HL-60 (cell line): Measurements from ENCODE around the gene FGD5.

Experiments
- DNase-seq, 2 experiments: peaks; one replicate each; pipeline ENCODE4 v3.0.0-alpha.2; 2010 to 2020; ENCODE audit warnings: low read depth in 1 of 2, low spot score in 1 of 2
- H3K27ac ChIP-seq: fragments of 250-450 bp; sonication (Bioruptor Pico); replicated peaks from 2 replicates; pipeline ENCODE4 v1.5.1; 2020; ENCODE audit warnings: mild to moderate bottlenecking, moderate library complexity
- H3K27me3 ChIP-seq: fragments of 250-450 bp; sonication (Bioruptor Pico); 2 replicates; pipeline ENCODE4 v1.5.1; 2021; ENCODE audit warnings: mild to moderate bottlenecking, moderate library complexity; ENCODE audit not compliant: insufficient read depth, poor library complexity, severe bottlenecking
- H3K4me3 ChIP-seq: replicated peaks from 2 replicates; pipeline ENCODE4 v1.5.1; 2011; ENCODE audit warnings: mild to moderate bottlenecking, control low read depth, low read length; ENCODE audit not compliant: insufficient read depth
- CTCF ChIP-seq: IDR thresholded peaks from one replicate; pipeline ENCODE4 v1.5.1; 2011; ENCODE audit warnings: low read length, control low read depth, inconsistent platforms; ENCODE audit not compliant: insufficient read depth
- GABPA ChIP-seq: IDR thresholded peaks from 2 replicates; pipeline ENCODE4 v1.6.1; 2012; ENCODE audit warnings: low read depth
- POLR2AphosphoS5 ChIP-seq: IDR thresholded peaks from 2 replicates; pipeline ENCODE4 v1.6.1; 2012; ENCODE audit warnings: low read depth
- REST ChIP-seq: IDR thresholded peaks from 2 replicates; pipeline ENCODE4 v1.6.1; 2012; ENCODE audit warnings: low read depth; ENCODE audit not compliant: insufficient replicate concordance
- SPI1 ChIP-seq: IDR thresholded peaks from 2 replicates; pipeline ENCODE4 v1.6.1; 2012; ENCODE audit warnings: low read depth, mild to moderate bottlenecking, borderline replicate concordance

FGD5 gene

GRCh38 chr3:14889943-14890342, 71.2 kb downstream of the FGD5 start:
- Histone ChIP-seq H3K27me3 (peaks cover 3% of the 10 kb centered on the region), H3K27ac (no peak overlapping the region), H3K4me3 (no peak overlapping the region)
- TF ChIP-seq CTCF (no peak), REST (no peak), GABPA (no peak), SPI1 (no peak), POLR2AphosphoS5 (no peak)
- no peak for DNase-seq

GRCh38 chr3:14890476-14890875, 71.7 kb downstream of the FGD5 start:
- H3K27ac ChIP-seq = no peak overlapping the region
- TF ChIP-seq CTCF (no peak), POLR2AphosphoS5 (no peak), REST (no peak), SPI1 (no peak), GABPA (no peak)
- no peak for DNase-seq
- H3K27me3 ChIP-seq = peaks cover 3% of the 10 kb centered on the region
- no peak overlapping the region for H3K4me3 ChIP-seq

- Histone ChIP-seq H3K4me3 (no peak overlapping the region), H3K27ac (no peak overlapping the region), H3K27me3 (peaks cover 3% of the 10 kb centered on the region)
- TF ChIP-seq POLR2AphosphoS5 = no peak
- TF ChIP-seq GABPA = no peak
- TF ChIP-seq CTCF = no peak
- TF ChIP-seq SPI1 = no peak
- no peak for TF ChIP-seq REST
- DNase-seq = no peak
Measured at GRCh38 chr3:14891135-14892132, 72.7 kb downstream of the FGD5 start.
